Measurements from ENCODE around the gene FRS3. TPM values are rescaled to one million over a fixed set of nuclear protein-coding genes. Genes with fewer than 3 reads are reported as not detected.

The FRS3 gene
- total and polyA plus RNA-seq, 2 experiments from 2014 or later: 1.3 to 3.3 TPM

DNA sequence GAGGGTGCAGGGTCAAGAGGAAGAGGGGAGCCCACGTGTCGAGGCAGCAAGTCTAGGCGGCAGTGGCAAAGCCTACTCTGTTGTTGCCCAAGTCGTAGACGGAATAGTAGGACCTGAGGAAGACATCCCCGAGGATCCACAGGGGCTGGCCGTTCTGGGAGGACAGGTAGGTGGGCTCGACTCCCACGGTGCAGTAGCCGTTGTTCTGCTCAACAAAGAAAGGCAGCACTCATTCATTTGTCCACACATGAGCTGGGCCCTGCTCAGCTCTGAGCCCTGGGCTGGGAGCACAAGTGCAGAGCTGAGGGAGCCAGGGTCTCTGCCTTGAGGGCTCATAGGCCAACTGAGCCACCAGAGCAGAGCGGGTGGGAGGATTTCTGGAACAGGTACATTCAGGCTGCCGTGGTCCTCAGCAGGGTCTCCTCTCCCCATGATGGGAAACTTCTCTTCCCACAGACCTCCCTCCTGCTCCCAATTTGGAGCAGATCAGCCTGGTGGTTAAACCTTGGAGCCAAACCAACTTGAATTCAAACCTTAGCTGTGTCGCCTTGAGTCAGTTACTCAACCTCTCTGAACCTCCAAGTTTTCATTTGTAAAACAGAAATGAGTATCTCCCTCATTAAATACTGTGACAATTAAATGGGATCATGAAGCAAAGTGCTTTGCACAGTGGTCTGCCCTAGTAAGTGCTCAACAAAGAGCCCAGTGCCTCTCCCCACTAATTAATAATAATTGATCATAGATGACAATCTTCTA, 42.7 kb downstream of the FRS3 start:
- H2AFZ ChIP-seq: peak overlapping the region; percentile 47; the same call in 1 of the 2 replicates
- Mint-ChIP-seq H3K27ac (no peak overlapping the region), H3K36me3 (ENCODE audit: low read depth) (no peaks in the 10 kb centered on the region), H3K9me3 (no peaks in the 10 kb centered on the region), H3K4me3 (no peak overlapping the region; the same call in 2 of the 3 replicates), H3K27me3 (ENCODE audit: insufficient read depth, low read depth, poor library complexity) (peaks cover 16% of the 10 kb centered on the region), H3K4me1 (peaks cover 24% of the 10 kb centered on the region)
- no peak overlapping the region for H3K4me2 ChIP-seq
- peaks cover 15% of the 10 kb centered on the region for H3K27me3 ChIP-seq (ENCODE audit: insufficient read depth)
- no peak for TF ChIP-seq EZH2 (IDR thresholded peaks at IDR 0.05; ENCODE audit: low read depth, unreplicated experiment)
- TF ChIP-seq, protein P1, sequence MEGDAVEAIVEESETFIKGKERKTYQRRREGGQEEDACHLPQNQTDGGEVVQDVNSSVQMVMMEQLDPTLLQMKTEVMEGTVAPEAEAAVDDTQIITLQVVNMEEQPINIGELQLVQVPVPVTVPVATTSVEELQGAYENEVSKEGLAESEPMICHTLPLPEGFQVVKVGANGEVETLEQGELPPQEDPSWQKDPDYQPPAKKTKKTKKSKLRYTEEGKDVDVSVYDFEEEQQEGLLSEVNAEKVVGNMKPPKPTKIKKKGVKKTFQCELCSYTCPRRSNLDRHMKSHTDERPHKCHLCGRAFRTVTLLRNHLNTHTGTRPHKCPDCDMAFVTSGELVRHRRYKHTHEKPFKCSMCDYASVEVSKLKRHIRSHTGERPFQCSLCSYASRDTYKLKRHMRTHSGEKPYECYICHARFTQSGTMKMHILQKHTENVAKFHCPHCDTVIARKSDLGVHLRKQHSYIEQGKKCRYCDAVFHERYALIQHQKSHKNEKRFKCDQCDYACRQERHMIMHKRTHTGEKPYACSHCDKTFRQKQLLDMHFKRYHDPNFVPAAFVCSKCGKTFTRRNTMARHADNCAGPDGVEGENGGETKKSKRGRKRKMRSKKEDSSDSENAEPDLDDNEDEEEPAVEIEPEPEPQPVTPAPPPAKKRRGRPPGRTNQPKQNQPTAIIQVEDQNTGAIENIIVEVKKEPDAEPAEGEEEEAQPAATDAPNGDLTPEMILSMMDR (conservative IDR thresholded peaks at IDR 0.05; ENCODE audit: low read depth in 2 of 2): no peak
- TF ChIP-seq POLR2AphosphoS5 (IDR thresholded peaks at IDR 0.05; ENCODE audit: low read depth): no peak
- TF ChIP-seq, protein P2, sequence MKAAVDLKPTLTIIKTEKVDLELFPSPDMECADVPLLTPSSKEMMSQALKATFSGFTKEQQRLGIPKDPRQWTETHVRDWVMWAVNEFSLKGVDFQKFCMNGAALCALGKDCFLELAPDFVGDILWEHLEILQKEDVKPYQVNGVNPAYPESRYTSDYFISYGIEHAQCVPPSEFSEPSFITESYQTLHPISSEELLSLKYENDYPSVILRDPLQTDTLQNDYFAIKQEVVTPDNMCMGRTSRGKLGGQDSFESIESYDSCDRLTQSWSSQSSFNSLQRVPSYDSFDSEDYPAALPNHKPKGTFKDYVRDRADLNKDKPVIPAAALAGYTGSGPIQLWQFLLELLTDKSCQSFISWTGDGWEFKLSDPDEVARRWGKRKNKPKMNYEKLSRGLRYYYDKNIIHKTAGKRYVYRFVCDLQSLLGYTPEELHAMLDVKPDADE (IDR thresholded peaks at IDR 0.05): no peak
- TF ChIP-seq, protein P3, sequence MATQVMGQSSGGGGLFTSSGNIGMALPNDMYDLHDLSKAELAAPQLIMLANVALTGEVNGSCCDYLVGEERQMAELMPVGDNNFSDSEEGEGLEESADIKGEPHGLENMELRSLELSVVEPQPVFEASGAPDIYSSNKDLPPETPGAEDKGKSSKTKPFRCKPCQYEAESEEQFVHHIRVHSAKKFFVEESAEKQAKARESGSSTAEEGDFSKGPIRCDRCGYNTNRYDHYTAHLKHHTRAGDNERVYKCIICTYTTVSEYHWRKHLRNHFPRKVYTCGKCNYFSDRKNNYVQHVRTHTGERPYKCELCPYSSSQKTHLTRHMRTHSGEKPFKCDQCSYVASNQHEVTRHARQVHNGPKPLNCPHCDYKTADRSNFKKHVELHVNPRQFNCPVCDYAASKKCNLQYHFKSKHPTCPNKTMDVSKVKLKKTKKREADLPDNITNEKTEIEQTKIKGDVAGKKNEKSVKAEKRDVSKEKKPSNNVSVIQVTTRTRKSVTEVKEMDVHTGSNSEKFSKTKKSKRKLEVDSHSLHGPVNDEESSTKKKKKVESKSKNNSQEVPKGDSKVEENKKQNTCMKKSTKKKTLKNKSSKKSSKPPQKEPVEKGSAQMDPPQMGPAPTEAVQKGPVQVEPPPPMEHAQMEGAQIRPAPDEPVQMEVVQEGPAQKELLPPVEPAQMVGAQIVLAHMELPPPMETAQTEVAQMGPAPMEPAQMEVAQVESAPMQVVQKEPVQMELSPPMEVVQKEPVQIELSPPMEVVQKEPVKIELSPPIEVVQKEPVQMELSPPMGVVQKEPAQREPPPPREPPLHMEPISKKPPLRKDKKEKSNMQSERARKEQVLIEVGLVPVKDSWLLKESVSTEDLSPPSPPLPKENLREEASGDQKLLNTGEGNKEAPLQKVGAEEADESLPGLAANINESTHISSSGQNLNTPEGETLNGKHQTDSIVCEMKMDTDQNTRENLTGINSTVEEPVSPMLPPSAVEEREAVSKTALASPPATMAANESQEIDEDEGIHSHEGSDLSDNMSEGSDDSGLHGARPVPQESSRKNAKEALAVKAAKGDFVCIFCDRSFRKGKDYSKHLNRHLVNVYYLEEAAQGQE (IDR thresholded peaks at IDR 0.05; ENCODE audit: unreplicated experiment): no peak
- no peak for TF ChIP-seq ZNF114 (CRISPR knock-in tag; IDR thresholded peaks at IDR 0.05)
- no peak for TF ChIP-seq STAT1 (IDR thresholded peaks at IDR 0.05; ENCODE audit: unreplicated experiment)
- TF ChIP-seq, protein P4, sequence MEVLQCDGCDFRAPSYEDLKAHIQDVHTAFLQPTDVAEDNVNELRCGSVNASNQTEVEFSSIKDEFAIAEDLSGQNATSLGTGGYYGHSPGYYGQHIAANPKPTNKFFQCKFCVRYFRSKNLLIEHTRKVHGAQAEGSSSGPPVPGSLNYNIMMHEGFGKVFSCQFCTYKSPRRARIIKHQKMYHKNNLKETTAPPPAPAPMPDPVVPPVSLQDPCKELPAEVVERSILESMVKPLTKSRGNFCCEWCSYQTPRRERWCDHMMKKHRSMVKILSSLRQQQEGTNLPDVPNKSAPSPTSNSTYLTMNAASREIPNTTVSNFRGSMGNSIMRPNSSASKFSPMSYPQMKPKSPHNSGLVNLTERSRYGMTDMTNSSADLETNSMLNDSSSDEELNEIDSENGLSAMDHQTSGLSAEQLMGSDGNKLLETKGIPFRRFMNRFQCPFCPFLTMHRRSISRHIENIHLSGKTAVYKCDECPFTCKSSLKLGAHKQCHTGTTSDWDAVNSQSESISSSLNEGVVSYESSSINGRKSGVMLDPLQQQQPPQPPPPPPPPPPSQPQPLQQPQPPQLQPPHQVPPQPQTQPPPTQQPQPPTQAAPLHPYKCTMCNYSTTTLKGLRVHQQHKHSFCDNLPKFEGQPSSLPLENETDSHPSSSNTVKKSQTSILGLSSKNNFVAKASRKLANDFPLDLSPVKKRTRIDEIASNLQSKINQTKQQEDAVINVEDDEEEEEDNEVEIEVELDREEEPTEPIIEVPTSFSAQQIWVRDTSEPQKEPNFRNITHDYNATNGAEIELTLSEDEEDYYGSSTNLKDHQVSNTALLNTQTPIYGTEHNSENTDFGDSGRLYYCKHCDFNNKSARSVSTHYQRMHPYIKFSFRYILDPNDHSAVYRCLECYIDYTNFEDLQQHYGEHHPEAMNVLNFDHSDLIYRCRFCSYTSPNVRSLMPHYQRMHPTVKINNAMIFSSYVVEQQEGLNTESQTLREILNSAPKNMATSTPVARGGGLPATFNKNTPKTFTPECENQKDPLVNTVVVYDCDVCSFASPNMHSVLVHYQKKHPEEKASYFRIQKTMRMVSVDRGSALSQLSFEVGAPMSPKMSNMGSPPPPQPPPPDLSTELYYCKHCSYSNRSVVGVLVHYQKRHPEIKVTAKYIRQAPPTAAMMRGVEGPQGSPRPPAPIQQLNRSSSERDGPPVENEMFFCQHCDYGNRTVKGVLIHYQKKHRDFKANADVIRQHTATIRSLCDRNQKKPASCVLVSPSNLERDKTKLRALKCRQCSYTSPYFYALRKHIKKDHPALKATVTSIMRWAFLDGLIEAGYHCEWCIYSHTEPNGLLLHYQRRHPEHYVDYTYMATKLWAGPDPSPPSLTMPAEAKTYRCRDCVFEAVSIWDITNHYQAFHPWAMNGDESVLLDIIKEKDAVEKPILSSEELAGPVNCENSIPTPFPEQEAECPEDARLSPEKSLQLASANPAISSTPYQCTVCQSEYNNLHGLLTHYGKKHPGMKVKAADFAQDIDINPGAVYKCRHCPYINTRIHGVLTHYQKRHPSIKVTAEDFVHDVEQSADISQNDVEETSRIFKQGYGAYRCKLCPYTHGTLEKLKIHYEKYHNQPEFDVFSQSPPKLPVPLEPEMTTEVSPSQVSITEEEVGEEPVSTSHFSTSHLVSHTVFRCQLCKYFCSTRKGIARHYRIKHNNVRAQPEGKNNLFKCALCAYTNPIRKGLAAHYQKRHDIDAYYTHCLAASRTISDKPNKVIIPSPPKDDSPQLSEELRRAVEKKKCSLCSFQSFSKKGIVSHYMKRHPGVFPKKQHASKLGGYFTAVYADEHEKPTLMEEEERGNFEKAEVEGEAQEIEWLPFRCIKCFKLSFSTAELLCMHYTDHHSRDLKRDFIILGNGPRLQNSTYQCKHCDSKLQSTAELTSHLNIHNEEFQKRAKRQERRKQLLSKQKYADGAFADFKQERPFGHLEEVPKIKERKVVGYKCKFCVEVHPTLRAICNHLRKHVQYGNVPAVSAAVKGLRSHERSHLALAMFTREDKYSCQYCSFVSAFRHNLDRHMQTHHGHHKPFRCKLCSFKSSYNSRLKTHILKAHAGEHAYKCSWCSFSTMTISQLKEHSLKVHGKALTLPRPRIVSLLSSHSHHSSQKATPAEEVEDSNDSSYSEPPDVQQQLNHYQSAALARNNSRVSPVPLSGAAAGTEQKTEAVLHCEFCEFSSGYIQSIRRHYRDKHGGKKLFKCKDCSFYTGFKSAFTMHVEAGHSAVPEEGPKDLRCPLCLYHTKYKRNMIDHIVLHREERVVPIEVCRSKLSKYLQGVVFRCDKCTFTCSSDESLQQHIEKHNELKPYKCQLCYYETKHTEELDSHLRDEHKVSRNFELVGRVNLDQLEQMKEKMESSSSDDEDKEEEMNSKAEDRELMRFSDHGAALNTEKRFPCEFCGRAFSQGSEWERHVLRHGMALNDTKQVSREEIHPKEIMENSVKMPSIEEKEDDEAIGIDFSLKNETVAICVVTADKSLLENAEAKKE (CRISPR knock-in tag; IDR thresholded peaks at IDR 0.05): no peak
- no peak for TF ChIP-seq NANOG (IDR thresholded peaks at IDR 0.05; ENCODE audit: borderline replicate concordance)
- no peak for TF ChIP-seq ZNF331 (CRISPR knock-in tag; IDR thresholded peaks at IDR 0.05; ENCODE audit: low read depth)
- no peak for TF ChIP-seq CREB1 (CRISPR knock-in tag; IDR thresholded peaks at IDR 0.05; ENCODE audit: low read depth)
- TF ChIP-seq JUNB (IDR thresholded peaks at IDR 0.05; ENCODE audit: unreplicated experiment): no peak
- no peak for TF ChIP-seq EZH2phosphoT487 (IDR thresholded peaks at IDR 0.05; ENCODE audit: unreplicated experiment)
- ATAC-seq (no peak), DNase-seq (ENCODE audit: low spot score) (no peak)
- peaks cover 19% of the 10 kb centered on the region for H3K4me1 ChIP-seq (ENCODE audit: insufficient read depth)
- no peaks in the 10 kb centered on the region for H3K36me3 ChIP-seq (ENCODE audit: insufficient read depth)
- no peaks in the 10 kb centered on the region for H4K20me1 ChIP-seq (replicated peaks; ENCODE audit: insufficient read depth)
- peaks cover 14% of the 10 kb centered on the region for H3F3A ChIP-seq (replicated peaks; ENCODE audit: low read depth)
- H3K4me3 ChIP-seq: no peak overlapping the region
- H3K9me2 ChIP-seq (ENCODE audit: insufficient read depth): no peaks in the 10 kb centered on the region
- H3K79me2 ChIP-seq (replicated peaks; ENCODE audit: insufficient read depth): no peaks in the 10 kb centered on the region
- H3K27ac ChIP-seq (ENCODE audit: low read depth): no peak overlapping the region

Measured in GM23338 (cell line).